SK-N-SH treated with all-trans-retinoic acid at 6 μM for 48 hours (cell line): Measurements from ENCODE around the gene GMPPB.

Experiments used
- ATAC-seq: fragments of 200-7000 bp; cut with Tn5 transposase; 3 replicates; pipeline ENCODE4 v1.9.1; 2020; ENCODE audit warnings: mild to moderate bottlenecking, moderate library complexity
- ARNTL ChIP-seq: fragments of 450-650 bp; formaldehyde crosslinking; IDR thresholded peaks from 2 replicates; pipeline ENCODE4 v1.5.0; 2020; ENCODE audit warnings: low read depth, mild to moderate bottlenecking, moderate library complexity, borderline replicate concordance
- BACH2 ChIP-seq: fragments of 250-450 bp; sonication (Bioruptor Pico); IDR thresholded peaks from 2 replicates; pipeline ENCODE4 v1.9.0; 2021; ENCODE audit warnings: mild to moderate bottlenecking, borderline replicate concordance
- CSRNP3 ChIP-seq: fragments of 250-450 bp; sonication (Bioruptor Pico); IDR thresholded peaks from 2 replicates; pipeline ENCODE4 v1.5.1; 2021; ENCODE audit warnings: mild to moderate bottlenecking, moderate library complexity
- ESRRG ChIP-seq: fragments of 250-450 bp; sonication (Bioruptor Pico); IDR thresholded peaks from 2 replicates; pipeline ENCODE4 v1.6.1; 2021; ENCODE audit warnings: mild to moderate bottlenecking
- GLIS3 ChIP-seq: fragments of 250-450 bp; sonication (Bioruptor Pico); IDR thresholded peaks from 2 replicates; pipeline ENCODE4 v1.5.0; 2020; ENCODE audit warnings: mild to moderate bottlenecking, moderate library complexity
- ISL1 ChIP-seq: fragments of 250-450 bp; sonication (Bioruptor Pico); IDR thresholded peaks from 2 replicates; pipeline ENCODE4 v2.1.2; 2022; ENCODE audit warnings: mild to moderate bottlenecking, moderate library complexity
- OSR1 ChIP-seq: fragments of 250-450 bp; sonication (Bioruptor Pico); IDR thresholded peaks from 2 replicates; pipeline ENCODE4 v1.8.0; 2022; ENCODE audit warnings: moderate library complexity, mild to moderate bottlenecking, inconsistent platforms
- POU6F1 ChIP-seq: fragments of 250-450 bp; sonication (Bioruptor Pico); IDR thresholded peaks from 2 replicates; pipeline ENCODE4 v1.8.0; 2021; ENCODE audit warnings: low read depth, mild to moderate bottlenecking, moderate library complexity, borderline replicate concordance
- PPARA ChIP-seq: fragments of 250-450 bp; sonication (Bioruptor Pico); IDR thresholded peaks from 2 replicates; pipeline ENCODE4 v1.5.0; 2020; ENCODE audit warnings: mild to moderate bottlenecking, borderline replicate concordance
- RARB ChIP-seq: fragments of 250-450 bp; sonication (Bioruptor Pico); IDR thresholded peaks from 2 replicates; pipeline ENCODE4 v1.8.0; 2021; ENCODE audit warnings: mild to moderate bottlenecking, moderate library complexity
- SNAI2 ChIP-seq: fragments of 250-450 bp; sonication (Bioruptor Pico); IDR thresholded peaks from 2 replicates; pipeline ENCODE4 v1.5.0; 2020; ENCODE audit warnings: mild to moderate bottlenecking, moderate library complexity
- TCF4 ChIP-seq: fragments of 250-450 bp; sonication (Bioruptor Pico); IDR thresholded peaks from 2 replicates; pipeline ENCODE4 v1.8.0; 2021; ENCODE audit warnings: mild to moderate bottlenecking, moderate library complexity, borderline replicate concordance
- ZC3H10 ChIP-seq: fragments of 250-450 bp; sonication (Bioruptor Pico); IDR thresholded peaks from 2 replicates; pipeline ENCODE4 v1.5.1; 2021; ENCODE audit warnings: mild to moderate bottlenecking, moderate library complexity
- ZFP3 ChIP-seq: fragments of 250-450 bp; sonication (Bioruptor Pico); IDR thresholded peaks from 2 replicates; pipeline ENCODE4 v1.5.0; 2020; ENCODE audit warnings: mild to moderate bottlenecking, moderate library complexity
- ZFP30 ChIP-seq: fragments of 450-650 bp; formaldehyde crosslinking; IDR thresholded peaks from 2 replicates; pipeline ENCODE4 v1.5.0; 2022; ENCODE audit warnings: mild to moderate bottlenecking, moderate library complexity
- ZNF565 ChIP-seq: fragments of 450-650 bp; formaldehyde crosslinking; conservative IDR thresholded peaks from 2 replicates; pipeline ENCODE4 v1.5.0; 2020; ENCODE audit warnings: low read depth, mild to moderate bottlenecking, moderate library complexity
- ZNF70 ChIP-seq: fragments of 450-650 bp; formaldehyde crosslinking; IDR thresholded peaks from 2 replicates; pipeline ENCODE4 v1.5.0; 2020; ENCODE audit warnings: mild to moderate bottlenecking, moderate library complexity
- ZNF8 ChIP-seq: fragments of 450-650 bp; formaldehyde crosslinking; IDR thresholded peaks from 2 replicates; pipeline ENCODE4 v1.5.0; 2020; ENCODE audit warnings: mild to moderate bottlenecking, moderate library complexity
- TF ChIP-seq, protein P1 (sequence below): fragments of 250-450 bp; sonication (Bioruptor Pico); IDR thresholded peaks from 2 replicates; pipeline ENCODE4 v1.5.1; 2020; ENCODE audit warnings: low read depth, mild to moderate bottlenecking, moderate library complexity
- TF ChIP-seq, protein P2 (sequence below): fragments of 250-450 bp; sonication (Bioruptor Pico); IDR thresholded peaks from 2 replicates; pipeline ENCODE4 v1.8.0; 2020; ENCODE audit warnings: mild to moderate bottlenecking, moderate library complexity, borderline replicate concordance

The GMPPB gene

GRCh38 chr3:49723628-49724551 is at the start of gene GMPPB:
GMPPB (minus strand) TSS chr3:49723951; CDS start chr3:49723726, 225 bp downstream.
- TF ChIP-seq TCF4 (no peak), ZFP3 (CRISPR knock-in tag) (no peak), ZNF565 (CRISPR knock-in tag) (no peak), ISL1 (CRISPR knock-in tag) (no peak), ZC3H10 (CRISPR knock-in tag) (no peak), SNAI2 (CRISPR knock-in tag) (no peak), ZFP30 (no peak), OSR1 (CRISPR knock-in tag) (no peak), ARNTL (CRISPR knock-in tag) (no peak), ZNF70 (no peak), RARB (CRISPR knock-in tag) (no peak), GLIS3 (CRISPR knock-in tag) (no peak), PPARA (CRISPR knock-in tag) (no peak)
- TF ChIP-seq, protein P1, sequence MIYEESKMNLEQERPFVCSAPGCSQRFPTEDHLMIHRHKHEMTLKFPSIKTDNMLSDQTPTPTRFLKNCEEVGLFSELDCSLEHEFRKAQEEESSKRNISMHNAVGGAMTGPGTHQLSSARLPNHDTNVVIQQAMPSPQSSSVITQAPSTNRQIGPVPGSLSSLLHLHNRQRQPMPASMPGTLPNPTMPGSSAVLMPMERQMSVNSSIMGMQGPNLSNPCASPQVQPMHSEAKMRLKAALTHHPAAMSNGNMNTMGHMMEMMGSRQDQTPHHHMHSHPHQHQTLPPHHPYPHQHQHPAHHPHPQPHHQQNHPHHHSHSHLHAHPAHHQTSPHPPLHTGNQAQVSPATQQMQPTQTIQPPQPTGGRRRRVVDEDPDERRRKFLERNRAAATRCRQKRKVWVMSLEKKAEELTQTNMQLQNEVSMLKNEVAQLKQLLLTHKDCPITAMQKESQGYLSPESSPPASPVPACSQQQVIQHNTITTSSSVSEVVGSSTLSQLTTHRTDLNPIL (CRISPR knock-in tag): no peak
- TF ChIP-seq, protein P2, sequence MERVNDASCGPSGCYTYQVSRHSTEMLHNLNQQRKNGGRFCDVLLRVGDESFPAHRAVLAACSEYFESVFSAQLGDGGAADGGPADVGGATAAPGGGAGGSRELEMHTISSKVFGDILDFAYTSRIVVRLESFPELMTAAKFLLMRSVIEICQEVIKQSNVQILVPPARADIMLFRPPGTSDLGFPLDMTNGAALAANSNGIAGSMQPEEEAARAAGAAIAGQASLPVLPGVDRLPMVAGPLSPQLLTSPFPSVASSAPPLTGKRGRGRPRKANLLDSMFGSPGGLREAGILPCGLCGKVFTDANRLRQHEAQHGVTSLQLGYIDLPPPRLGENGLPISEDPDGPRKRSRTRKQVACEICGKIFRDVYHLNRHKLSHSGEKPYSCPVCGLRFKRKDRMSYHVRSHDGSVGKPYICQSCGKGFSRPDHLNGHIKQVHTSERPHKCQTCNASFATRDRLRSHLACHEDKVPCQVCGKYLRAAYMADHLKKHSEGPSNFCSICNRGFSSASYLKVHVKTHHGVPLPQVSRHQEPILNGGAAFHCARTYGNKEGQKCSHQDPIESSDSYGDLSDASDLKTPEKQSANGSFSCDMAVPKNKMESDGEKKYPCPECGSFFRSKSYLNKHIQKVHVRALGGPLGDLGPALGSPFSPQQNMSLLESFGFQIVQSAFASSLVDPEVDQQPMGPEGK (CRISPR knock-in tag): no peak
- ATAC-seq: peak; percentile 84

DNA sequence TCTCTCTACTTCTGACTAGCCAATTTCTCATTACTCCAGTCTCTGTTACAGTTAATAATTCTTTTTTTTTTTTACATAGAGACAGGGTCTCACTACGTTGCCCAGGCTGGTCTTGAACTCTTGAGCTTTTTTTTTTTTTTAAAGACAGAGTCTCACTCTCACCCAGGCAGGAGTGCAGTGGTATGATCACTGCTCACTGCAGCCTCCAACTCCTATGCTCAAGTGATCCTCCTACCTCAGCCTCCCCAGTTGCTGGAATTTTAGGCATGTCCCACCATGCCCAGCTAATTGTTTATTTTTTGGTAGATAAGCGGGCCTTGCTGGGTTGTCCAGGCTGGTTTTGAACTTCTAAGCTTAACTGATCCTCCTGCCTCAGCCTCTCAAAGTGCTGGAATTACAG is 49.0 kb upstream of the GMPPB start:
- no peak for ATAC-seq
- TF ChIP-seq BACH2 (CRISPR knock-in tag): no peak
- TF ChIP-seq RARB (CRISPR knock-in tag): no peak
- no peak for TF ChIP-seq ZNF565 (CRISPR knock-in tag)
- no peak for TF ChIP-seq ZC3H10 (CRISPR knock-in tag)
- TF ChIP-seq CSRNP3 (CRISPR knock-in tag): no peak
- TF ChIP-seq ZNF8: no peak
- TF ChIP-seq ZNF70: no peak
- TF ChIP-seq, protein P1 (CRISPR knock-in tag): no peak
- no peak for TF ChIP-seq GLIS3 (CRISPR knock-in tag)
- no peak for TF ChIP-seq ISL1 (CRISPR knock-in tag)
- TF ChIP-seq POU6F1 (CRISPR knock-in tag): no peak
- no peak for TF ChIP-seq ESRRG
- TF ChIP-seq, protein P2 (CRISPR knock-in tag): no peak
- no peak for TF ChIP-seq ARNTL (CRISPR knock-in tag)
- TF ChIP-seq TCF4: no peak
- no peak for TF ChIP-seq OSR1 (CRISPR knock-in tag)
- TF ChIP-seq, all 23 proteins: peak for 0
